Activated T-cell treated with anti-CD3 and anti-CD28 coated beads for 4 hours (primary cell): ENCODE data around the gene FRMD4A.

Experiments used
- DNase-seq: peaks from one replicate; pipeline ENCODE4 v3.0.0-alpha.2; 2020

FRMD4A gene

DNA sequence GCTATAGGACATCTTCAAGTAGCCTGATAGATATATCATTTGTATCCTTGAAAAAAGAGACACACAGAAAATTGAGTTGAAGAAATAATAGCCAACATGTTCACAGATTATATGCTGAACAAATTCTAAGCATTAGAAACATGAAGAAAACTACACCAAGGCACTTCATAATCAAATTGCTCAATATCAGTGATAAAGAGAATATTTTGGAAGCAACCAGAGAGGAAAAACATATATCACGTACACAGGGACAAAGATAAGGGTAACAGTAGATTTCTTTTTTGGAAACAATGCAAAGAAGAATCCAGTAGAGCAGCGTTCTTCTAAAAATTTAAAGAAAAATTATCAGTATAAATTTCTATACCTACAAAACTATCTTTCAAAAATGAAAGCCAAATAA is 6.0 kb upstream of the FRMD4A start:
- DNase-seq: no peak

DNA sequence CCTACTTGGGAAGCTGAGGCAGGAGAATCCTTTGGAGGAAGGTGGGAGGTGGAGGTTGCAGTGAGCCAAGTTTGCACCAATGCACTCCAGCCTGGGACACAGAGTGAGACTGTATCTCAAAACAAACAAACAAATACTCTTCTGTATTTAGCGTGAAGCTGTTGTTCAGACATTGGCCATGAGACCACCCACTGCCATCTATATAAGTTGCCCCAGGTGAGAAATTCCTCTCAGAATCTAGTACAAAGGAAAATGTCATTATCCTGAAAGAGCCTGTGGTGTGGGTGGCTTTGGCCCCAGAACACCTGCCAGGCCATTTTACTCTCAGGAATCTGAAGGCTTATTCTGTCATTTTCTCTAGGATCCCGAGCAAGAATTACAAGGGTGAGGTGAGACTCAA is 4.0 kb upstream of the FRMD4A start:
- no peak for DNase-seq

DNA sequence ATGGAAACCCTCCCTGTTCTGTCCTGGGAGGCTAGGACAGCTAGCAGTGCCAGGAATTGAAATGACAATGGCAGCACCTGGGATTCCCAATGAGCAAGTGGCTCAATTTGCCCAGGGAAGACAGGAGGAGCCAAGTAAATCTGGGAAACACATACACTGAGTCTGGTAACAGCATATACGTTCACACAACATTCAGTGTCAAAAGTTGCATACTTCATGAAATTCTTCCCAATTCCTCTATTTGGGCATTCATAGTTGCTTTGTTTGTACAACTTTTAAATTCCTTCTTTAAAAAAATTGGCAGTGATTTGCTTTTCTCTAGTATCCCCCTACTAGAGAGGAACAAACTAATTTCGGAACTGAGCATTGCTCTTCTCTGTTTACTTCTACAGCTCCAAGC is 2.9 kb upstream of the FRMD4A start:
- DNase-seq: no peak

DNA sequence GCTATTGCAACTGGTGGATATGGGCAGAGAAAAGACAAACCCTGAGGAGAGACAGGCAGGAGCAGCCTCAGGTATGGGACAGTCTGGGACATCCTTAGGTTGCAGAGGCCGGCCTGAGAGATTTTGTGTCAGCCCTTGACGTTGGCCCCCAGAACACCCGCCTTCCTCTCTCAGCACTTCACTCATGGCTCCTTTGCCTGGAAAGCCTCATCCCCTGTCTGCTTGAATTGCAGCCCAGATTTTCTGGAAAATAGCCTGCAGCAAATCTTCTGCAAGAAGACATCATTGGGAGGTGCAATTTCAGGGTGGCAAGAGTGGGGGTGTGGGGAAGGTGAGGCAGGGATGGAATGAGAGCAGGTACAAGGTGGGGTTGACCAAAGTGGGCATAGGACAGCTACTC is 2.2 kb upstream of the FRMD4A start:
- DNase-seq: no peak

DNA sequence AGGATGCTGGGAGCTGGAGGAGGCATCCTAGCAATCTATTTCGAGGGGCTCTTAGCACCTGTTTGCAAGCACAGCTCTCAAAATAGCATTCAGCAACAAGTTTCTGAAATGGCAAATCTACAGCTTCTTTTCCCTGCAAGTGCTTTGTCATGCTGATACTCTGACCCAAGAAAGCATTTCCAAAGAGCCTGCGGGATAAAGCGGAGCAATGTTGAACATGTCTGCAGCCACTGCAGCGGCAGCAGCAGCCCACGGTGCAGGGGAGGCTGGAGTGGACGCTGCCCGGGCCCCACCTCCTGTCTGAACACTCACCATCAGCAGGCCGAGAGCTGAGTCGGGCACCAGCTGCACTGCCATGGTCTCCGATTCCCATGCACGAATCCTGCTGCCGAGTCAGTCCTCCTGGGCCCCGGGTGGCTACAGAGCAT is 964 bp downstream of the FRMD4A start:
- no peak for DNase-seq

DNA sequence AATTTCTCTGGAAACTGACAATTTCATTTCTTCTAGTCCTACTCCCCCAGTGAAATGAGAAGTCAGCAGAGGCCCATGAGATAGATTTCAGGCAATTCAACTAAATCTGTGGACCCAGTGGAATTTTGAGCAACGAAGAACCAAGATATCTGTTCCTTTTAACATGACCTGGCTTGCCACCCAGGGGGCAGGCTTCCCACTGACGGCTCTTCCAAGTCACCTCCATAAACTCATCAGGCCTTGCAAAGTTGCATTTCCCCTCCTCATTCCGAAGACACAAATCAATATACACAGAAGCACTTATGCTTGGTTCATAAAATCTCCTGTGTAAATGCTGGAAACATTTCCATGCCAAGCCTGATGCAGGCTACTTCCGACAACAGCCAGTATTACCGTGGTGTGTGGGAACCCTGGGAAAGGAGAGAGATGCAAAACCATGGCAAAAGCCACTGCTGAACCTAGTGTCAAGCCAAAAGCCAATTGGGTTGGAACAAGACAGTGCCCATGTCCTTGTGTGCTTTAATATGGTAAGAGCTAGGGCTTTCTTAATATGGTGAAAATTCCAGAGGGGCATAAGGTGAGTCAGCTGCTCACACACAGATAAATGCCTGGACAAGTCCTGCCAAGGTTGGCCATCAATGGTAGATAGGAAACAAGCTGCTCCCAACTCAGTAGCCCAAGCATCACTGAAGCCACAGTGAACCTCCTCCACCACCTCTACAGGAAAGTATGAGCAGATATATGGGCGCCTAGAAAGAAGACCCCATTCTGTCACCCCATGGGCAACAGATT is 1.6 kb downstream of the FRMD4A start:
- no peak for DNase-seq

DNA sequence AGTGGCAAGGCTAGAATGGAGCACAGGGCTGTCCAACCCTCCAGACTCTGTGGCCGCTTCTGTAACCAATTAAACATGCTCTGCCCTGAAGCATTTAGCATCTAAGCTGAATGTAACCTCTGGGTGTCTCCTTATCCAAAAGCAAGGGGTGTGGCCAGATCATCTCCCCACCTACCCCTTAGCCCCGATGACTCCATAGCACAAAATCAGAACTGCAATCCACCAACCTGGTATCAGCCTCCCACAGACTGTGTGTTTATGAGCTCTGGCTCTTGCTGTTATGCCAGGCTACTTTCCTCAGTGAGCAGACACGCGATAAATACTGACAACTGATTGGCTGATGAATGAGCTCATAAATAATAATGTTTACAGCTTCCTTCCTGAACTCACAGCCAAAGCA is 3.2 kb downstream of the FRMD4A start:
- no peak for DNase-seq

DNA sequence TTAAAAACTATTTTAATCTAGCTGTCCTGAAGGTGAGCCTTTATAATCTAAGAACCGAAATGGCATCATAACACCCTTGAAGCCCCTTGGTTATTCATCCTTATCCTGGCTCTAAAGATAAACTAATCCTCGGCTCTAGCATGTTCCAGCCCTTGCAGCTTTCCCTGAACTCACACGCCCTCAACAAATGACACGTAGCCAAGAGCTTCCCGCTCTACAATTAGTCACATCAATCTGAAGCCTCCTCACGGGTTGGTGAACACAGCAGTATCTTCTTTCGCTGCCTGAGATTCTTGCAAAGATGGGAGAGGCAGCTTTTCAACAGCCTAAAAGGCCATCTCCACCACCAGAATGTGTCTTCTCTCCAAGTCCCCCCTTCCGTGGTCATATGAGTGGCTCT is 4.1 kb downstream of the FRMD4A start:
- no peak for DNase-seq

DNA sequence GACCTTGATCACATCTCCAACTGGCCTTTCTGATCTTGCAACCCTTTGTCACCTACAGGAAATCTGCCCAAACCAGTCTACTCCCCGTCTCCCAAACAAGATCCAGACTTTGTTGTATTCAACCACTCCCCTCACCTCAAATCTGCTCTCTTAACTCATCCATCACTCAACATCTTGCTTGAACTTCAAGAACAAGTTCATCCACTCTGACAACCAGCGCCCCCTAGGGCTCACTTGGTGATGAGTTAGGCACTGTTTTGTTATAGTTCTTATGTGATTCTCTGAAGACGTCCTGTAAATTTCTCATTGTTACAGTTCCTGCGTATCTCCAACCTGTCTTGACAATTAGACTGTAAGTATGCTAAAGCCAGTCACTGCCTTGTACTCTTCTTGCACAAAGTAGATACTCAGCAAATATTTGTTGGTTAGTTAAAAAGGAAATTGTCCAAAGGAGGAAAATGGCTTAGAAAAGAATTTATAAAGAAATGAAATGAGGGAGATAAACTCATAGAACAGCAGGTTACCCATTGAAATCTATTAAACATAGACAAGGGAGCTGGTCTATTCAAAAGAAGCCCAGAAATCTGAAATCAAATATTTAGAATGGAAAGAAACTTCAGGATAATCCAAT is 5.3 kb downstream of the FRMD4A start:
- DNase-seq: peak; percentile 35

DNA sequence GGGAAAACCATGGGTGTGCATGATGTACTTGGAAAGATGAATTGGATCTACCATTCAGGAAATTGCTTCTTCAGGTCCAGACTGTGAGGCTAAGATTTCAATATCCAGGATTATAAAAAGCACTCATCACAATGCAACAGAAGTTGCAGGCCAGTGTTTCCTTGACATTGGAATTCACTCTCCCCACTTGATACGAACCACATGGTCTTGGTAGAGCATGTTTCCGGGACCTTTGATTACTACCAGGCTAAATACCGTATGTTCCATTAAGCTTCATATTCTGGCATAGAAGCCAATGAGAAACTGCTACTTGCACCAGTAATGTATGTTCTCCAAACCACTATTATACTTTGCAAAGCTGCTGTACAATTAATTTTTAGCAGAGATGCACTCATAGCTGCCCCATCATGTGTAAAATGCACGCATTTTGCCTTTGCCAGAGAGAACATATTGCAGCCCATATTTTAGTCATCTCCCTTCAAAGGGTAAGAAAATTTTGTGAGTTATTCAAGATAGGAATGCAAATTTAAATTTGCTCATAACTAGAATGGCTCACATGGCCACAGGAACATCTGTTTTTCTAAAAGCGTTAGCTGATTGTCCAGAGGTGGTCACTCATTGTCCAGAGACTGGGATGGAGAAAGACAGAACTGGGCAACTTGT is 8.1 kb downstream of the FRMD4A start:
- no peak for DNase-seq

DNA sequence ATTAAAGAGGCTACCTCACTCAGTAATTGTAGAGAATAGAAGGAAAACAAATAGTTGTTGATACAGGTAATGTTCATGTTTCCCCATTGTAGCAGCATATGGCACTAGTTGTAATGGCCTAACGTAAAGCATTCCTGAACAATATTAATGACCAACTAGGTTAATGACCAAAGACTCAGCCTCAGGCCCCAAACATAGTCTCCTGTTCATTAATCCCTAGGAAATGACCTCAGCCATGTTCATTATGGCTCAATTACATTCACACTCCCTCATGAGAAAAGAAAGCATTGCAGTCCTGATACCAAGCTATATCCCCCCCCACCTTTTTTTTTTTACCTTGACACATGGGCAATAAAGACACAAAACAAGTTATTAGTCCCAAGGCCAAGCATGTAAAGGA is 12.7 kb downstream of the FRMD4A start:
- DNase-seq: no peak

DNA sequence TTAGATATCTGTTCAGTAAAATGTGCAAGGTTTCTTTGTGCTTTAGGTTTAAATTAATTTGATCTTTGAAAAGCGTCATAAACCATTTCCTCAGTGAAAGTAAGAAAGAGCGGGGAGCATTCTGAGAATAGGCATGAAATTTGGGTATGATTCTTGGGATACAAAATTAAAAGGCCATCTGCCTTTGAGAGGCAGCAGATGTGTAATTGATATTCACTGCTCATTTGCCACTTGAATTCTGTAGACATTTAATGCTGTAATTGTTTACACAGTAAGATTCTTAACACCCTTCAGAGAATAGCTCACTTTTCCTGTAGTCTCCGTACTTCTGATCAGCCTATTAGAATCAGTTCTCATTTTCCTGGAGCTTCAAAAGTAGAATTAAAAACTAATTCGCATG is 18.7 kb downstream of the FRMD4A start:
- no peak for DNase-seq

DNA sequence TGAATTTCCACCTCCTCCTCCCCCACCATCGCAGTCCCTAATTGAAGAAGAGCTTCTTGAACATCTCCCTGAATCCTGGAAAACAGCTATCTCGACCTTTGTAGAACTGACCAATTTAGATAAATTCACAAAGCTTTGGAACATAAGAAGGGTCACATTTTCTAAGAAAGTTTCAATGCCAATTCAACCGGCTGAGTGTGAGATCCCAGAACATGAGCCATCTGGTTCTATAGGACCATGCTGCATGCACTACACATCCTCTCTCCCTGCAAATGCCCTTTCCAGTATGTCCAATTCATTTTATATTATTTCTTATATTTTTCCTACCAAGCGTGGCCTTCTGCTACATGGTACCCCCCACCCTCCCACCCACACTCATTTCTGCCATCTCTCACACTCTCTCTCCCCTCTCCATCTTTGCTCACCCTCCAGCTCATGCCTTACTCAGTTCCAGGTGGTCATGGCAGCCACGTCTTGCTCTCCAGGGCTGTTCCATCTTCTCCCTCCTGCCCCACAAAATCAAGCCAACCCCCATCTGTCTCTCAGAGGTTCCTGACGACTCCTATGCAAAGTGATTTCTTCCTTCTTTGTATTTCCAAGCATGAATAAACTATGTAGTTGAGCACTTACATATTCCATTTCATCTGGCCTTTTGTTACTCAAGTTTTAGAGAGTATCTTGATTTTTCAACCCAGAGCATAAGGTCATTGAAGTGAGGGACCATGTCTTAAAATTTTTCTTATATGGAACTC is 19.3 kb downstream of the FRMD4A start:
- no peak for DNase-seq

DNA sequence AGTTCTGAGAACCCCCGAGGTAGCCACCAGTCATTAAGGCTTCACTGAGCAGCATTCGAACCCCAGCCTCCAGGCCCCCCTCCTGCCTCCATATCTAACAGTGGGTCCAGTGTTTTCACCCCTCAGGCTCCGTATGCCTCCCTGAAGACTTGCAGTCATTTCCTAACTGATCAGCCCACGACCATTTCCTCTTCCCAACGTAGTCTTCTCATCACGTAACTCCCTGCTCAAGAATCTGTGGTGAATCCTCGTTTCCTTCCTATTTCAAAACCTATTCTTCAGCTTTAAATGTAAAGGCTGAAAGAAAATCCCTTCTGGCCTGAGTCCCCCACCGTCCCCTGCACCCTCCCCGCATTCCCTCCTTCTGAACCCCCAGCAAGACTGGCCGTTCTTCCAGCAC is 21.1 kb downstream of the FRMD4A start:
- no peak for DNase-seq

DNA sequence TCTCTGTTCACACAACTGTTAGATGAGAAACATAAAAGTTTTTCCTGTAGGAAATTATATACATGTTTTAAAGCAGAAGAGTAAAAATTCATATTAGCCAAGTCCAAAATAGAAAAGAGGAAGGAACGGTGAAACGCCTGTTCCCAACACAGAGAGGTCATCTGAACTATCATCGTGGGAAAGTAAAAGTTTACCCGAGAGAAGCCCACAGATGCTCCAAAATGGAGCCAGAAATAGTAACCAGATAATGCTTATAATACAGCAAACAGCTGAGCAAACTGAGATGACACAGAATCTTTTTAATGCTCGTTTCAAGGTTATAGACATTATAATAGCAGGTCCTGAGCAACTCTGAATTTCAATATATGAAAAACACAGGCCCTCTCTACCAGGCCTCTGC is 24.5 kb downstream of the FRMD4A start:
- no peak for DNase-seq

DNA sequence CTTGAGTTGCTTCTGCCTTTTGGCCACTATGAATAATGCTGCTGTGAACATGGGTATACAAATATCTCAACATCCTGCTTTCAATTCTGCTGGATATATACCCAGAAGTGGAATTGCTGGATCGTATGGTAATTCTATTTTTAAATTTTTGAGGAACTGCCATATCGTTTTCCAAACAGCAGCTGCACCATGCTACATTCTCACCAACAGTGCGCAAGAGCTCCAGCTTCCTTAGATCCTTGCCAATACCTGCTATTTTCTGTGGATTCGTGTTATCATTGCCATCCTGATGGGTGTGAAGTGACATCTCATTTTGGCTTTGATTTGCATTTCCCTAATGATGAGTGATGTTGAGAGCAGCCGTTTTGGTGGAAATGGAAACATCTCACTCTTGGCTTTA is 26.7 kb downstream of the FRMD4A start:
- no peak for DNase-seq

DNA sequence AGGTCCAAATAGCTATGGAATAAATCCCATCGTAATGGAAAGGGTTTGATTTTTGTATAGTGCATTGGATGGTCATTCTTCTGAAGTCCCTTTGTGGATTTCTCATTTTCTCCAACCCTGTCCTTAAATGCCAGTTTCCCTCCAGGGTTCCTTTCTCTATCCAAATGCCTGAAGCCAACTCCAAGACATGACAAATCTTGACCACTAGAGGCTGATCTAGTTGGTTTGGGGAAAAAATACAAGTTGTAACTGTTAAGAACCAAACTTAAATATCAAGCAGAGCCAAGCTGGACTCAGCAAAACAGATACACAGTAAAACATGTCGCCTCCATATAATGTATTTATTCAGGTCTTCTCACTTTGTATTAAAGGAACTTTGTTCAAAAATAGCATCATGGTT is 28.7 kb downstream of the FRMD4A start:
- no peak for DNase-seq

DNA sequence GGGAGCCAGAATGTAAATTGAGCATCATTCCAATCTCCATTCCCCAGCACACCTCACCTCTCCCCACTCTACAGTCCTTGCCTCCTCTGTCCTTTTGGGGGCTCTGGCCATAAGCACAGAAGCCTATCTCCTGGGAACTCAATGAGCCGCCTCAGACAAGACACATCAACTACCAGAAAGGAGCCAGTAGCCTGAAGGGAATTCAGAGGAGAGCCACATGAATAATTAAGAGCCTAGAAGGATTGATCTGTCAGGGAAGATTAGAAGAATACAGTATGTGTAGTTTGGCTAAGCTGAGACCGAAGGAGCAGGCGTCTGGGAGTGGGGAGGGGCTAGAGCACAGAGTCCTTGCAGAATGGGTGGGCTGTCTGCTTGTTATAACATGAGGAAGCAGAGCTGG is 31.2 kb downstream of the FRMD4A start:
- no peak for DNase-seq

DNA sequence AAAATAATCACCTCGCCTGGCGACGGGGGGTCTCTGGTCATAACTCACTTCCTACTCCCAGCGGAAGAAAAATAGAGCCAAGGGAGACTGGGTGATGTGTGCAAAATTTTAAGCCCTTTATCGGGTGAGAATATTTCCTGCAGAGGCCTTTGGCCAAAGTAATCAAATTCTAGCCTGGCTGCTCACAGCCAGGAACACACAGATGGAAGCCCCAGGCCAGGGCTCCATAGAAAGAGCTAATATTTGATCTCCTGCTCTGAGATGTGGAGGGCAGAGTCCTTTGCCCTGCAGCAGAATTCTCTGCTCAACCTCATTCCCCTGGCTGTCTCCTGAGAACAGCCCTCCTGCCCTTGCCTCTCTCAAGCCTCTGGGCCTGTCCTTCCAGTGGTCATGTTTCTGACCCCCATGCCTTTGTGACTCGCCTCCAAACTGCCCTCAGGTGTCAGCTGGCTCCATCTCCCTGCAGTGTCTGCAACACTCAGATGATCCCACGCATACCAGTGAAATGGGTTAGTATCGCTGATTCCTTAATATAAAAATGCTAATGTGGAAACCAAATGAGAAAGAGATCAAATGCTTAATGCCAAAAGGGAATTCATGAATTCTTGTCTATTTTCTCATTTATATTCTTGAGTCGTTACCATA is 34.5 kb downstream of the FRMD4A start:
- DNase-seq: no peak

DNA sequence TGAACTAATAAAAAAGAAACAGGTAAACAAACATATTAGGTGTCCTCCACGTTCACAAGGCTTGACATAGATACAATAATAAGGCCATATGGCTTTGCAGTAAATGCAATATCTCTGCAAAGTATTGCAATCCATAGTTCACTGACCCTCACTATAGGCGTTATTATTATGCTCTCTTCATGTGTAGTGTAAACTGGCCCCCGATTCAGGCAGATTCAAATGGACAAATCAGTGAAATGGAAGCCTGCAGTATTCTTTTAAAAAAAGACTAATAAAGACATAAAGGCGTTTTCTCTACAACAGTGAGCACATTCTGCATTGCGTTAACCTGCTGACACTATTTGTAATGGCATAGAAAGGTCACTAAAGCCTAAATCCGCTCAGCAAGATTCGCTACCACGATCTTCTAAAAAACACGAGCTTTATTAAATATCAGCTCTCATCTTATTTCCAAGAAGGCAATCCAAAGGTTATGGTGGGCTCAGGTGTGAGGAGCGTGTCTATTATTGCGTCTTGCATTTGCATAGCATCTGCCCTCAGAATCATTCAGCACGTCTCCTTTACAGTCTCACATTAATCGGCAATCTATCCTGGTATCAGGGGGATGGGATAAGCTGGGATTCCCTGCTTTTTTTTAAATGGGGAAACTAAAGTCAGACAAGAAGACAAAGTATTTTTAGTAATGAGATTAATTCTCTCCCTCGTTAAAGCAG is 36.2 kb downstream of the FRMD4A start:
- no peak for DNase-seq

DNA sequence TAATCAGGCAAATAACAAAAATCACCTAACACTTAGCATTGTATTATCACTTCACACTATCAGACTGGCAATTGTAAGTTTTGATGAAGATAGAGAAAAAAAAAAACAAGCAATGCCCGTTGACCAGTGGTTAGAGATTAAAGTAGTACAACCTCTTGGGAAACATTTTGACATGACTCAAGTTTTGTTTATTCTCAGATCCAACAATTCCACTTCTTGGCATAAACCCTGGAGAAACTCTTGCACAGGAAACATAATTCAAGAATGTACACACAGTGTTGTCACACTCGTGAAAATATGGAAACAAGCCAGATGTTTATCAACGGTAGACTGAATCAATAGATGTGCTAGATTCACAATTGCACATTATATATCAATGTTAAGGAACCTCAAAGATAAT is 37.2 kb downstream of the FRMD4A start:
- no peak for DNase-seq

DNA sequence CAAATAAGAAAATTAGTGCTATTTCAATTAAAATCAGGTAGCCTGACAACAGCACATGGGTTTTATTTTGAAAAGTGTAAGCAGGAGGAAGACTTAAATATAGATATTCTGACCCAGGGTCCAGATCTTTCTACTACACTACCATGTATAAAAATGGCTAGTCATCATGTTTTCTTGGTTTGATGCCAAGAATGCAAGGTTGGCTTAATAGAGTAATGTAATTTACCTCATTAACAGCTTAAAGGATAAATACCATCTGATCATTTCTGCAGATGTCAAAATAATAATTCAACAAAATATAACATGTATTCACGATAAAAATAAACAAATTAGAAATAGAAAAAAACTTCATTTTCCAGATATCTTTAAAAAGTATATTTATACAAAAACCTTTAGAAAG is 39.4 kb downstream of the FRMD4A start:
- no peak for DNase-seq
